ENCODE data around the gene TOX2.

TOX2 gene

GRCh38 chr20:43975096-43975768 lies 60.6 kb downstream of the TOX2 start:
- no peak for DNase-seq (ENCODE audit: low read depth in 1 of 2, low spot score in 1 of 2)

- DNase-seq (ENCODE audit: low read depth in 1 of 2, low spot score in 1 of 2), result no peak
Observed at GRCh38 chr20:43976547-43976946, 61.9 kb downstream of the TOX2 start.

- no peak for DNase-seq (ENCODE audit: low read depth in 1 of 2, low spot score in 1 of 2)
Observed at GRCh38 chr20:43977252-43977651, 62.6 kb downstream of the TOX2 start.

- no peak for DNase-seq (ENCODE audit: low read depth in 1 of 2, low spot score in 1 of 2)
Observed at GRCh38 chr20:43977962-43978361, 63.3 kb downstream of the TOX2 start.

GRCh38 chr20:43979576-43980105 lies 65.0 kb downstream of the TOX2 start:
- DNase-seq (ENCODE audit: low read depth in 1 of 2, low spot score in 1 of 2), result no peak

- DNase-seq (ENCODE audit: low read depth in 1 of 2, low spot score in 1 of 2), result no peak
Observed at GRCh38 chr20:43981540-43981939, 66.9 kb downstream of the TOX2 start.

GRCh38 chr20:43982016-43982415 lies 67.4 kb downstream of the TOX2 start:
- DNase-seq (ENCODE audit: low read depth in 1 of 2, low spot score in 1 of 2), result no peak

GRCh38 chr20:43982886-43983285 lies 68.2 kb downstream of the TOX2 start:
- no peak for DNase-seq (ENCODE audit: low read depth in 1 of 2, low spot score in 1 of 2)

- DNase-seq (ENCODE audit: low read depth in 1 of 2, low spot score in 1 of 2), result peak in 1 of 2 donors; percentile 27
Observed at GRCh38 chr20:43983359-43983758, 68.7 kb downstream of the TOX2 start.

- no peak for DNase-seq (ENCODE audit: low read depth in 1 of 2, low spot score in 1 of 2)
Observed at GRCh38 chr20:43983904-43984361, 69.3 kb downstream of the TOX2 start.

- no peak for DNase-seq (ENCODE audit: low read depth in 1 of 2, low spot score in 1 of 2)
Observed at GRCh38 chr20:43984587-43984986, 69.9 kb downstream of the TOX2 start.

- DNase-seq (ENCODE audit: low read depth in 1 of 2, low spot score in 1 of 2), result no peak
Observed at GRCh38 chr20:43985121-43985520, 70.5 kb downstream of the TOX2 start.

- DNase-seq (ENCODE audit: low read depth in 1 of 2, low spot score in 1 of 2), result no peak
Observed at GRCh38 chr20:43985608-43986316, 71.1 kb downstream of the TOX2 start.

GRCh38 chr20:43987018-43987417 lies 72.4 kb downstream of the TOX2 start:
- no peak for DNase-seq (ENCODE audit: low read depth in 1 of 2, low spot score in 1 of 2)

- no peak for DNase-seq (ENCODE audit: low read depth in 1 of 2, low spot score in 1 of 2)
Observed at GRCh38 chr20:43987531-43987930, 72.9 kb downstream of the TOX2 start.

GRCh38 chr20:43988451-43988850 lies 73.8 kb downstream of the TOX2 start:
- DNase-seq (ENCODE audit: low read depth in 1 of 2, low spot score in 1 of 2), result no peak

- DNase-seq (ENCODE audit: low read depth in 1 of 2, low spot score in 1 of 2), result no peak
Observed at GRCh38 chr20:43988867-43989266, 74.2 kb downstream of the TOX2 start.

GRCh38 chr20:43991261-43991660 lies 76.6 kb downstream of the TOX2 start:
- DNase-seq (ENCODE audit: low read depth in 1 of 2, low spot score in 1 of 2), result no peak

GRCh38 chr20:43991982-43992381 lies 77.3 kb downstream of the TOX2 start:
- DNase-seq (ENCODE audit: low read depth in 1 of 2, low spot score in 1 of 2), result no peak

- no peak for DNase-seq (ENCODE audit: low read depth in 1 of 2, low spot score in 1 of 2)
Observed at GRCh38 chr20:43992885-43993284, 78.2 kb downstream of the TOX2 start.

- no peak for DNase-seq (ENCODE audit: low read depth in 1 of 2, low spot score in 1 of 2)
Observed at GRCh38 chr20:43993560-43993959, 78.9 kb downstream of the TOX2 start.

GRCh38 chr20:43994486-43995100 lies 79.9 kb downstream of the TOX2 start:
- DNase-seq (ENCODE audit: low read depth in 1 of 2, low spot score in 1 of 2), result no peak
